NCI-H2196 treated with DMSO at 0.1 percent for 48 hours (cell line): Measurements from ENCODE around the gene OR4X2.
"Not testable (repeated sequence)": the region's sequence is repeated elsewhere in the genome, so short reads cannot be mapped to it uniquely, and the experiment has no call there.

Source experiments
- DNase-seq: peaks from one replicate; lab custom pipeline; 2025; ENCODE audit not compliant: unreplicated experiment; lab: John Stamatoyannopoulos, UW

Gene OR4X2

GRCh38 chr11:48244804-48245203 lies at the start of gene OR4X2:
Gene OR4X2, plus strand, starts transcription at chr11:48245104. Its CDS starts 0 bp downstream, at chr11:48245104.
- DNase-seq, result no peak

GRCh38 chr11:48207881-48208280 lies 37.0 kb upstream of the OR4X2 start:
- no peak for DNase-seq

- no peak for DNase-seq
These were observed 34.9 kb upstream of the OR4X2 start for GRCh38 chr11:48210052-48210451.

GRCh38 chr11:48216510-48216909 lies 28.4 kb upstream of the OR4X2 start, which contains the start of gene OR4B1:
Gene OR4B1, plus strand, starts transcription at chr11:48216810. Its CDS starts 0 bp downstream, at chr11:48216810.
- no peak for DNase-seq

- DNase-seq, result no peak
These were observed 16.1 kb upstream of the OR4X2 start for GRCh38 chr11:48228761-48229160.

GRCh38 chr11:48230057-48230456 lies 14.8 kb upstream of the OR4X2 start:
- not testable (repeated sequence) for DNase-seq

- no peak for DNase-seq
These were observed 7.2 kb upstream of the OR4X2 start for GRCh38 chr11:48237727-48238126.

GRCh38 chr11:48242501-48242900 lies 2.4 kb upstream of the OR4X2 start:
- DNase-seq, result no peak

GRCh38 chr11:48248902-48249301 lies 4.0 kb downstream of the OR4X2 start:
- DNase-seq, result no peak

GRCh38 chr11:48261600-48261999 lies 16.7 kb downstream of the OR4X2 start:
- DNase-seq, result no peak

GRCh38 chr11:48263423-48263911 lies 18.6 kb downstream of the OR4X2 start, which contains the start of gene OR4X1:
Gene OR4X1, plus strand, starts transcription at chr11:48263861. Its CDS starts 0 bp downstream, at chr11:48263861.
- no peak for DNase-seq

- no peak for DNase-seq
These were observed 25.7 kb downstream of the OR4X2 start for GRCh38 chr11:48270621-48271020.

GRCh38 chr11:48272606-48273005 lies 27.7 kb downstream of the OR4X2 start:
- no peak for DNase-seq
